ENCODE data around the gene RIOK2.
"Not testable (repeated sequence)": the region's sequence is repeated elsewhere in the genome, so short reads cannot be mapped to it uniquely, and the experiment has no call there.

RIOK2 gene

DNA sequence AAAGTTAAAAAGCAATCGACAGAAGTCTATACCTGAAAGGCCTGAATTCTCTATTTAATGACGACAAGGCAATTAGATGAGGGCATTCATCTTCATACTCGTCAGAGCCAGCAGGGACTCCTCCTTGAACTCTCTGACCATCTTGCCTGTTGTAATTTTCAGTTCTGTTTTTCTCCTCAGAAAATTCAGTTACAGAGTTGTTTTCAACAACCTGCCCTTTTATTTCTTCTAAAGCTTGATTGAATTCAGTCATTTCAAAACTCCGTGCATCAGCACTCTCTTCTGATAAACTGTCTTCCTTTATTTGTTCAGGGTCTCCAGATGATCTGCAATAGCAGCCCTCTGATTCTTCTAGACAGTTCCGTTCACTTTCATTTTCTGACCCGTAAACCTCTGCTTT lies 15.6 kb downstream of the RIOK2 start:
- DNase-seq (ENCODE audit: low read depth) = no peak

DNA sequence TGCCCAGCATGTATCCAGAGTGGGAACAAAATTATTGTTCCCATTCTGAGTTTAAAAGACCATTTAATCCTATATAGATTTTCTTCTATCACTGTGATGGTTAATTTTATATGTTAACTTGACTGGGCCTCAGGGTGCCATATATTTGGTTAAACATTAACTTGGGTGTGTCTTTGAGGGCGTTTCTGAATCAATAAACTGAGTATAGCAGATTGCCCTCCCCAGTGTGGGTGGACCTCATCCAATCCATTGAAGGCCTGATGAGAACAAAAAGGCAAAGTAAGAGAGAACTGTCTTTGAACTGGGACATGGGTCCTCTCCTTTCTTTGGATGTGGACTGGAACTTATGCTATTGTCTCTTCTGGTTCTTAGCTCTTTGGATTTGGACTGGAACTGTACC lies 17.3 kb downstream of the RIOK2 start:
- no peak for DNase-seq (ENCODE audit: low read depth)

DNA sequence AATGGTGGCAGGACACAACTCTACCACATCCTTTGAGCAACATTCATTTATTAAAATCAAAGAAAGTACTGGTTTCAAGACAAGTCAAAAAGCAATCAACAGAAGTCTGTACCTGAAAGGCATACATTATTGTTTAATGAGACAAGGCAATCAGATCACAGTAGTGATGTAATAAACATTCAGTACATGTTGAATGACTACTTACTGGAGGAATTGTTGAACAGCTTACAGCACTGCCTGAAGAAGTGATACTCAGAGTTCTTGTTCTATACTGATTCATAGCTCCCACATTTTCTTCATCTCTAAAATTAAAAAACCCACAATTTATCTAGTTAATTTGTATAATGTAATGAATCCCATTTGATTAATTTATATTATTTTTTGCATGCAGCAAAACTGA lies 18.2 kb downstream of the RIOK2 start:
- DNase-seq (ENCODE audit: low read depth) = no peak

DNA sequence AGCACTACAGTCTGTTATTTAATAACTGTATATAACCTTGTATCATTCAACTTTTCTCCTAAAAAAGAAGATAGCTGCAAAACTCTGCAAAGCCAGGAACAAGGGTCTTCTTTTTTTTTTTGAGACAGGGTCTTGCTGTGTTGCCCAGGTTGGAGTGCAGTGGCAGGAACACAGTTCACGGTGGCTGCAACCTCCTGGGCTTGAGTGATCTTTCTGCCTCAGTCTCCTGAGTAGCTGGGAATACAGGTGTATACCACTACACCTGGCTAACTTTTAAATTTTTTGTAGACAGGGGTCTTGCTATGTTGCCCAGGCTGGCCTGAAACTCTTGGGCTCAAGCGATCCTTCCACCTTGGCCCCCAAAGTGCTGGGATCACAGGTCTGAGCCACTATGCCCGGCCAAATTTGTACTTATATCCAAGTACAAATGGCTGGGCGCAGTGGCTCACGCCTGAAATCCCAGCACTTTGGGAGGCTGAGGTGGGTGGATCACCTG lies 19.2 kb downstream of the RIOK2 start:
- no peak for DNase-seq (ENCODE audit: low read depth)

DNA sequence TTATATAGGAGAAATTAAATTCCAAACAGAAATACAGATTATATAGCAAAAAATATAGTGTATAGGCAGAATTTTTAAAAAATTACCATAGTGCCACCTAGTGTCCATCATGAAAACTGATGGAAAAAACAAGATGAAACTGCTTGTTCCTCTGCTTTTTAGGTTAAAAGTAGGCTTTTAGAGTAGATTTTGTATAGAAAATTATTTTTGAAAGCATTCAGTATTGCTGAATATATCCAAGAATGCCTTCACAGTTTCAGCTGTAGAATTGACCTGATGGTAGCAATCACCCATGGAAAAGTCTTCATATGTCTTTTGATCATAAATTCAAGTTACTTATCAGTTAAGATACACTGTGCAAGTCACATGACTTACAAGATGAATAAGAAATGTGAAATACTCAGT lies 19.7 kb downstream of the RIOK2 start:
- DNase-seq (ENCODE audit: low read depth) = no peak

DNA sequence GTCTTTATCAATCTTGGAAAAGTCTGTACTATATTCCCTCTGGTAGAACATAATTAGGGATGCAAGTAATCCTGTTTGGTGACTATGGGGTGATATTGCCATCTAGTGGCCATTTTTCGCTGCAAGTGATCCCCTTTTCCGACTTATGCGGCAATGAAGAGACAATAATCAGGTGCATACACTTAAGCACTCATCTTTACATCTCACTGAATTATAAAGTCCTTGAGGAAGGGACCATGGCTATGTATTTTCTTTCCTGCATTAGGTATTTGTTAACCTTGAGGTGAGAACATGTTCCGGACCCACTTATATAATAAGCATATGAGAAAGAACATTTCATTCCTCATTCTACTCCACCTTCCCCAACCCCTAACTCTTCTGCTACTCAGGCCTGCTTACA lies 21.0 kb downstream of the RIOK2 start:
- peak; percentile 29 for DNase-seq (ENCODE audit: low read depth)

DNA sequence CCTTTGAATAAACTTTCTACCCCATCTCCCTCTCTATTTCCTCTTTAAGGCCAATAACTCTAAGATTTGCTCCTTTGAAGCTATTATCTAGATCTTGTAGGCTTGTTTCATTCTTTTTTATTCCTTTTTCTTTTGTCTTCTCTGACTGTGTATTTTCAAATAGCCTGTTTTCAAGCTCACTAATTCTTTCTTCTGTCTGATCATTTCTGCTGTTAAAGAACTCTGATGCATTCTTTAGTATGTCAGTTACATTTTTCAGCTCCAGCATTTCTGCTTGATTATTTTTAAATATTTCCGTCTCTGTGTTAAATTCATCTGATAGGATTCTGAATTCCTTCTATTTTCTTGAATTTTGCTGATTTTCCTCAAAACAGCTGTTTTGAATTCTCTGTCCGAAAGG lies 25.4 kb downstream of the RIOK2 start:
- no peak for DNase-seq (ENCODE audit: low read depth)

DNA sequence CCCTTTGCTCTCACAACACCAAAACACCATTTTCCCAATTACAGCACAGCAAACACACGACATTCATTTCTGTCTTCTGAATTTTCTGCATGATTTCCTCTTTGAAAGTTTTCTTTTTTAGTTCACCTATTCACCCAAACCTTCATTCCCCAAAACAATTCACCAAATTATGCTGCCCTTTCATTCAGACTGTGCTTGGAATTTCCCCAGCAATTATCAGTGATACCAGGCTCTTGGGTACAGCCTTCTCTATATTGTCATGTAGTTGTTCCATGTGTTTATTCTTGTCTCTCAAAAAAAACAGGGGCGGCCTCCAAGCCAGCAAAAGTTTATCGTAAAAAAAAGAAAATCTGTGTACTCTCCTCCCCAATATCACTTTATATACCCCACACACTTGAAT lies 31.7 kb downstream of the RIOK2 start:
- DNase-seq (ENCODE audit: low read depth) = no peak

DNA sequence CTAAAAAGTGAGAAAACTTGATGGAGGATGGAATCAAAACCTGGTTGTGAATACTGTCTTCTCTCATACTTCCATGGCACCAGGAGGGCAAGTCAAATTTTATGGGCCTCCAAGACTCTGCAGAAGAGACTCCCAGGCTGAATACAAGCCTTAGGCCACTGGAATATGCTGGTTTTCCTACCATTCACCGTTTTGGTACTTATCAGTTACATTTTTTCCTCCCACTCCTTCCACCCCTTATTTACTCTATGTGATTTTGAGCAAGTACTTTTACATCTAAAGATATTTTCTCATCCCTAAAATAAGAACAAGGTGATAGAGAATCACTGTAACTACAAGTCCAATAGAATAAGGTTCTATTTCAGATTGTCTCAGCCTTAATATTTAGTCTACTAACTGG lies 32.6 kb downstream of the RIOK2 start:
- no peak for DNase-seq (ENCODE audit: low read depth)

DNA sequence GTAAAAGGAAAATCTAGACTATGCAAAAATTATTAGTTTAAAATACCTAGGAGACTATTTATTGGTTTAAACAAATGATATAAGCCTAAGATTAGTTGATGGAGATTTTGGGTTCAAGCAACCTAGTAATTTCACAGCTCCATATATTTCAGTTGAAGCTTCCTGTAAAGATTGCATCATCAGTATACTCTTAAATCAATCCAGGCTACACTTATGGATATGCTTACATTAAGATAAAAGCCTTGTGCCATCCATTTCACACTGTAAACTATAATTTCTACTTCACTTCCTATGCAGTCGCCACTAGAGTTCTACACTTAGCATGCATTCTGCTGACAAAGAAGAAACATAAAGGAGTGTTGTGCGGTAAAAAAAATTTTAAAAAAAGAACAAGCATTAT lies 33.3 kb downstream of the RIOK2 start:
- no peak for DNase-seq (ENCODE audit: low read depth)

DNA sequence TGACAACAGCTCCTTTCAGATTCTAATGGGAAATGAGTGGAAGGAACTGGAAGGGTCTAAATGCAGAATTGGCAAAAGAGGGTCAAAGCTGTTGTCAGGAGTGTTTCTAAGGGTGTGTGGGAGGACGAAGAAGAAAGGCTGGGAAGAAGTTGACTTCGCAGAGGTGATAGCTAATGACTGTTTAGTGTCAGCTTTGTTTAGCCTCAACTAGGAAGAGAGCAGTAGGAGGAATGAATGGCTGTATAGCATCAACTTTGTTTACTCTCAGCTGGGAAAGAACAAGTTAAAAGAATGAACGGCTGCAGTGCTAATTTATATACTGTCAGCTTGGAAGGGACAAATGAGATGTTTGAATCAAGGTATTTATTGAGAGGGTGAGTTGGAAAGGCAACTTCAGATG lies 34.8 kb downstream of the RIOK2 start:
- no peak for DNase-seq (ENCODE audit: low read depth)

DNA sequence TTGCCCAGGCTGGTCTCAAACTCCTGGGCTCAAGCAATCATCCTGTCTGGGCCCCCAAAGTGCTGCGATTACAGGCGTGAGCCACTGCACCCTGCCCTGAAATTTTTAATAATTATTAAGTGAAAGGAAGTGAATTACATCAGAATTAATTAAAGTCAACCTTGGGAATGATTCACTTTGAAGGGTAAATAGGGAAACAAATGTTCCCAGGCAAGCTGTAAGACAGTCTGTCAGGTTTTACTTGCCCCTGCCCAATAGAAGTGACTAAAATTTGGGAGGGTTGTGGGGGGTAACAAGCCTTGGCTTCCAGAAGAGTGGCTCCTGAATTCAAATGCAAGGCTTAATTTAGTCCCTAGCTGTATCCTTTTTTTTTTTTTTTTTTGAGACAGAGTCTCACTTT lies 39.3 kb downstream of the RIOK2 start:
- DNase-seq (ENCODE audit: low read depth) = no peak

DNA sequence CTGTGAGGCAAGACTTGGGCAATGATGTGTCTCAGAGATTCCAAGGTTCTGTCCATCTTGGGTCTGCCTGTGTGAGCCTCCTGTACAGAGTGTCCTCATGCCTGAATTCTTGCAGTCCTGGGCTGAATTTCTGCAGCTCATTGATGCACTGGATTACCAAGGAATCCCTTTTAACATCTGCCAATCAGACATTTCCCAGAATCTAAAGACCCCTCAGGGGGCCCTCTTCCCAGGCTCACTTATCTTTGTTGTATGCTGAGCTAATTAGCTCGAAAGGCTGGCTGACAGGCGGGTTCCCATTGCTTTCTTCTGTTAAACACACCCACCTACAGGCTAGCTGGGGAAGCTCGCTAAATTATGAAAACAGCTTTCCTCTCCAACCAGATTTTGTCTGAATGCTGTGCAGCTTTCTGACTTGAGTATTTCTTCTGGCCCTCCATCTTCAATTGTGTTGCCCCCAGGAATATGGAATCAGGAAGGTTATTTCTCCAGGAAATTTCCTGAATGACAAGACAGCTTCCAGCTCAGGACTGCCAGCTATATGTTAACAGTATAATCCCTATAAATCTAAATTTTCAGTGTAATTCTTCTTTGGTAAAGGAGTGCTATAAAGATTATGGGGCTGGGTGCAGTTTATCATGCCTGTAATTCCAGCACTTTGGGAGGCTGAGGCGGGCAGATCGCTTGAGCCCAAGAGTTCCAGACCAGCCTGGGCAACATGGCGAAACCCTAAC lies 40.4 kb downstream of the RIOK2 start, which contains the start of gene LIX1:
TSS of gene LIX1 (minus strand) at position 91 of the 734 bp plus-strand sequence. CDS start at position 56, 35 bp downstream.
- DNase-seq (ENCODE audit: low read depth) = no peak

DNA sequence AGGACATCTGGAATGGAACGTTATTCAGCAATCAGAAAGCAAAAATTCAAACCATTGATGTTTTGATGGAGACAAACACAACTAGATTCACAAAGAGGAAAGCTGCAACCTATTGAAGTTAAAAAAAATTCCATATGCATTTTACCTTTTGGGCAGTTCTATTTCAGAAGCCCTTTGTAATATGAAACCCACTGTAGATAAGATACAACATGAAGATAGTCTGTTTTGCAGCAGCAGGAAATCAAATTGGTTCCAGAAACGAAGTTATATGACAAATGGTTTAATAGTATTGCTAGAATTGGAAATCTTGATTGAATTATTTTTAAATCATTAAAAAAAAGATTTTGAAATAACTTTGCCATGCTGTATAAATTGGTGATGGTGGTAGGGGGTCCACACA lies 41.5 kb downstream of the RIOK2 start:
- DNase-seq (ENCODE audit: low read depth) = no peak

DNA sequence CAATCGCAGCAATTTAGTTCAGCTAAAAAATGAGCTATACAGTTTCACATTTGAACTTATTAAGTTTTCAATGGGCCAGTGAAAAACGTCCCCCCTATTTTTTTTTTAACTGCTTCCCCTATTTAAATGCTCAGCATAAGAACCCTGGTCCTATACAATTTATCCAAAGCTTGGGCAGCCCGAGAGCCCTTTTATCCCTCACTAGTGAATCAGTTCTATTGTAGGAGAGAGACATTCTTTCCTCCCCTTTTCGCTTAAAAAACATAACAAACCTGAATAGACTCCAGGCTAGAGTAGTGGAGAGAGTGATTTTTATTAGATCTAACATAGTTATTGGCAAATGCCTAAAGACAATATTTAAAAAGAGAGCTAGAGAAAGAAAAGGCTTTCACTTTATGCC lies 42.0 kb downstream of the RIOK2 start:
- DNase-seq (ENCODE audit: low read depth) = no peak

DNA sequence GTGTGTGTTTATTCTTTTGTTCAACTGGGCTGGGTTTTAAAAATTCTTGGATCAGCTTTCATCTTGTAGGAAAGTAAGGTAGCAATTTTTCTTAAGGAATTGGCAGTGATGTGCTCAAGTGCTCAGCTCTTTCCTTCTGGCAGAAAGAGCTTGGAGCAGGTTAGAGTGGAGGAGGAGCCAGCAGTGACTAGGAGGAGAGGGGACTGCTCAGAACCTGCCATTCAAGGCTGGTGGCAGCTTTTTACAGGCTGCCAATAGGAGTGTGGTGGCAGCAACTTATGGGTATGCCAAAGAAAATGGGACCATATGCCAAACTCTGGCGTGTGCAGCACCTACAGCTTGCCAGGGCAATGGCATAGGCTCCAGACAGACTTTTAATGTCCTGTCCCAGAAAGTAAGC lies 42.8 kb downstream of the RIOK2 start:
- not testable (repeated sequence) for DNase-seq (ENCODE audit: low read depth)

DNA sequence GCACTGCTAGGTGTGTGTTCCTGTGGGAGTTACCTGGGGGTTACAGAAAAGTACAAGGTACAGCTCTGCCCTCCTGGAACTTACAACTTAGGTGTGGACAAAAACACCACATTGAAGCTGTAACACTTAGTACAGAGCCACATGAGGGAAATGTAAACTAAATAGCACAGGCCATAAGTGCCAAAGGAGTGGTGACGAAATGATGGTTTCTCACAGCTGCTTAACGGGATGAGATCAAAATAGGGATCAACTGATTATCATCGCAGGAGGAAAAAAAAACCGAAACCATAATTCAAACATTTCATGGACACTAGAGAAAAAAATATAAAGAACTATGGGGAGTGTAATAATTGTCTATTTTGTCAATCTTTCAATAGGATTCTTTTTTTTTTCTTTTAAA lies 46.6 kb downstream of the RIOK2 start:
- no peak for DNase-seq (ENCODE audit: low read depth)

DNA sequence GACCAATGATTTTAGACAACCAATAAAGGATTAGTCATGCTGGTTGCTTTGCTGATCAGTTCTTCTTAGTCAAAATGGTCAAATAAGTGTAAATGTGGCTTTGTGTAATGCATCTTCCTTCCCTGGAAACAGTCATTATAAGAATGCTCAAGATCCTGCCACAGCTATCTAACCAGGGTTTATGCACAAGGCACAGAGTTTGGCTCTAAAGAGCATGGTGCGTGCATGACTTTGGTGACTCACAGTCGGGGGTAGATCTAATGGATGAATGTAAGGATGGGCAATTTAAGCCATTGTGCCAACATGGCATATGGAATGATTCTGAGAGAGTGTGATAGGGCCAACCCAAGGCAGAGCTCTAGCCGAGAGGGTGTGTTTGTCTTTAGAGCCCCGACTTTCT lies 47.2 kb downstream of the RIOK2 start:
- DNase-seq (ENCODE audit: low read depth) = no peak

DNA sequence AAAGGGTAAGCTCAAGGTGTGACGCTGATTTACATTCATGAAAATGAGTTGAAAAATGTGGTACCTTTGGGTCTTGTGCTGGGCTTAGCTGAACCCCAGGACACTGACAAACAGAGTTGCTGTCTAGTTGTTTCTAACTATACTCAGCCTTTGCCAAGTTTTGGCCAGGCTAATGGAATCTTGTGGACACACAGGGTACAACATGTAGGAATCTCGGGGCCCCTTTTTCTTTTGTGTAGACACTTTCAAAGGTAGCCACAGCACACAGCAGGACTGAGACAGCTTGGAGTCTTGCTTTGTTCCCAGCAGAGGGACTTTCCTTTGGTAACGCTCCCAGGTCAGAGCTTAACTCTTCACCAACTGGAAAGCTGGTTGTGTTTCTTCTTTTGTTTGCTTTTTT lies 48.4 kb downstream of the RIOK2 start:
- DNase-seq (ENCODE audit: low read depth) = no peak

DNA sequence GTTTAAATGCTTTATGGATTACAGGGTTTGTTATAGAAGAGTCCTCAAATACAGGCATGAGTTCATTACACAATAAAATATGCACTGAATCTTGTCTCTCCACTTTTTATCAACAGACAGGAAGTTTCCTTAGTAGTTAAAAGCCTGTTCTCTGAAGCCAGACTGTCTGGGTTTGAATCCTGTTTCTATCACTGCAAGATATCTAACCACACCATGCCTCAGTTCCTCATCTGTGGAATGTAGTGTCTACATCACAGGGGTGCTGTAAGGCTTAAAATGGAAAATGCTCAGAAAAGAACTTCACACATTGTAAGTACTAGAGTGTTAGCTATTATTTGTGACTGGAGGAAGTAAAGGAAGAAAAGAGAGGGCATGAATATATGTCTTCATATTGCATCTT lies 49.9 kb downstream of the RIOK2 start:
- no peak for DNase-seq (ENCODE audit: low read depth)

DNA sequence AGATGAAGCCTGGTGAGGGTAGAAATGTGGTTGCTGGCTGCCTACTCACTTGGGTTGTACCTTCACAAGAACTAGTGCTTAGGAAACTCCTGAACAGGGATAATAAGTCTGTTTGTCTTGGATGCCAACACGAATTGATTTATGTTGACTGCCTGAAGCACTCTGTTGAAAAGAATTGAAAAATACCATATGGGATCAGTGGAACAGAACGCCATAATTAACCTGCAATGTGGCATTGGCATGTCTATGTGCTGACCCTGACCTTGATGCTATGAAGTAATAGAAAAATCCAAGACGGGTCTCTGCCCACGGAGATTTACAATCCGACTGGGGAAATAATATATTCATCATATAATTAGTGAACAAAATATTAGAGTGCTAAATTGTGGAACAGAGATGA lies 51.1 kb downstream of the RIOK2 start:
- DNase-seq (ENCODE audit: low read depth) = no peak

DNA sequence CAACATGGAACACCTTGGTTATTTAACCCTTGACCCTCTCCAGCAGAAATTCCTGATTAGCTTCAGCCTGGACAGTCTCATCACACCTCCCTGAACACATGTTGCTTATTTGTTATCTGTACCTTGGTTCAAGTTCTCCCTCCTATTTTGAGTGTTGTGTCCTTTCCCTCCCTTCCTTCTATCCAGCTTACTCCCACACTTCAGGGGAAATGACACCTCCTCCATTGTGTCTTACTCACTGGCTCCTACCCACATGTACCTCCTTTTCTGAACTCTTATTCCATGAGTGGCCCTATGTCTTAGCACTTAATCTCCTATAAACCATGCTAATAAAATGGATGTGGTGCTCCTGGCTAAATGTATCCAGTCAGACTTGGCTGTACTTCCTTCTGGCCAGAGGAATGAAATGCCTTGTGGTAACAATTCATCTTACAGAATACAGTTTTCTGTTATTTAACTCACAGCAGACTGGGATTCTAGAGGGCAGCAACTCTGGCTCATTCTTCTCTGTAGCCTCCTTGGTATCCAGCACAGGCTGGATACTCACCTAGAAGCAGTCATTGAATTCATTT lies 51.8 kb downstream of the RIOK2 start:
- DNase-seq (ENCODE audit: low read depth) = no peak

DNA sequence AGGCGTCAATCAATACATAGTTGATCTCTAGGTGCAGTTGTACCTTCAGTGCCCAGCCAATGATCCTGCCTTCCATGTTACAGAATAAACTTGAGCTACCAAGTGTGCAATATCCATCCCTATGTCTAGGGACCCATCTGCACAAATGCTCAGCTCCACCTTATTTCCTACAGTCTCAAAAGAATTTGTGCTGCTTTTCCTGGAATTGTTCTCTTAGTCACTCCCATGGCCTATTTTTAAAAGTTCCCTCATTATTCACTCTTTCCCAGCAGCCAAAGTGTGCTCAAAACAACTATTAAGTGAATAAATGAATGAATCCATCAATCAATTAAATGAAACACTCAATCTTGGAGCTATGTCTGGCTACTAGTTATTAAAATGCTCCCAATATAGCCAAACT lies 55.3 kb downstream of the RIOK2 start:
- DNase-seq (ENCODE audit: low read depth) = no peak

DNA sequence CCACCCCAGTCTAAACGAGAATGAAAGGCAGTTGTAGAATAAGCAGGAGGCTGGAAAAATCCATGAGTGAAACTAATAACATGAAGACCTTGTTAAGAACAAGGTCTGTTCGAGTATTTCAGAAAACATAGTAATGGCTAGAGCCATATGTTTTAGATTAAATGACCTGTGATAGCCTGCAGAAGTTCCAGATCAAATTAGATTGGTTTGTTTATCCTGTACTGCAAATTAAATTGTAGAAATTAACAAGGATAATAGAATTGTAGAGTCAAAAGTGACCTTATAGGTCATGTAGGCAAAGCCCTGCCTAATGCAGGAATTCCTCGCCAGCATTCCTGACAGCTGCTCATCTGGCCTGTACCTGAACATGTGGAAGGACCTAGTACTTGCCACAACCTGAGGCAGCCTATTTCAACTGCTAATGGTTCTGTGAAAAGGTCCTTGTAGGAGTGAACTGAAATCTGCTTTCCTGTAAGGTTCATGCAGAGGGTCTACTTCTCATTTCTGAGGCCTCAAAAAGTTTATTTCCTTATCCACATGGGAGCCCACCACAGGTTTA lies 57.8 kb downstream of the RIOK2 start:
- no peak for DNase-seq (ENCODE audit: low read depth)
